Renal pelvis (tissue), 4 donors: Measurements from ENCODE around the gene TESK2. TPM values are rescaled to one million over a fixed set of nuclear protein-coding genes. Genes with fewer than 3 reads are reported as not detected.
"Not testable (repeated sequence)": the region's sequence is repeated elsewhere in the genome, so short reads cannot be mapped to it uniquely, and the experiment has no call there.

Experiments used
- DNase-seq: peaks from one replicate; pipeline ENCODE4 v3.0.0-alpha.2; 2013
- polyA plus RNA-seq, 3 donors: library from polyadenylated mRNA; unstranded; fragments of 120-200 nt; gene quantifications; one replicate each; pipeline ENCODE4 v1.2.1, GENCODE V29; 2013; ENCODE audit not compliant: insufficient read length in 3 of 3

Gene TESK2
- polyA plus RNA-seq, 3 donors: 6.6 to 8.4 (median 7.2) TPM

DNA sequence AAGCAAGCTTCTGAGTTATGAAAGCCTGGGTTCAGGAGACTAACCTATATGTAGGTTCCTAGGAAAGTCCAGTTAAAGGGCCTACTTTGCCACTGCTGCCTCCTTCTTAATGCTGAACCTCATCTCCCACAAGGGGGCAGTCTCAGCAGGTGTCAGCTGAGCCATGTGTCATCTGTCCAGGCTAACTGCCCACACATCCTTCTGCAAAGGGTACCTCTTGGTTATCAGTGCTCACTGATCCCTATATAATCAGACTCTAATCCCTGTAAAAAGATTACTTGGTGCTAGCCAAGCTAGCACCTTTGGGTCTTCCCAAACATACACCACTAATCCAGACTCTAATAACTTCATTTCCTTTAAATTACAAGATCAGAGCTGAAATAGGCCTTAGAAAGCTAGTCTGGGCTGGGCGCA is 21.7 kb upstream of the TESK2 start:
- no peak for DNase-seq

DNA sequence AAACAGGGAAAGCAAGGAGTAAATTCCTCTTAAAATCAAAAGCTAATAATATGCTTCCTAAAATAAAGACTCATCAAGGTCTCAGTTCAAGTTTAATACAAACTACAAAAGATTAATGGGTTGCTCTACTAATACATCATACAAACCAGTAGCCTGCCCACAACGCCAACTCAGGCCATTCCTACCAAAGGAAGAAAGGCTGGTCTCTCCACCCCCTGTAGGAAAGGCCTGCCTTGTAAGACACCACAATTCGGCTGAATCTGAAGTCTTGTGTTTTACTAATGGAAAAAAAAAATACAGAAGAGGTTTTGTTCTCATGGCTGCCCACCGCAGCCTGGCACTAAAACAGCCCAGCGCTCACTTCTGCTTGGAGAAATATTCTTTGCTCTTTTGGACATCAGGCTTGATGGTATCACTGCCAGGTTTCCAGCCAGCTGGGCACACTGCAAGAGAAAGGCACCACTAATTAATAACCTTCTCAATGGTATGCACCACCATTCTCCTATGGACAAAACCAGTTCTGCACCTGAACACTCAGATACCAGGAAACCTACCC is 20.1 kb upstream of the TESK2 start:
- no peak for DNase-seq

DNA sequence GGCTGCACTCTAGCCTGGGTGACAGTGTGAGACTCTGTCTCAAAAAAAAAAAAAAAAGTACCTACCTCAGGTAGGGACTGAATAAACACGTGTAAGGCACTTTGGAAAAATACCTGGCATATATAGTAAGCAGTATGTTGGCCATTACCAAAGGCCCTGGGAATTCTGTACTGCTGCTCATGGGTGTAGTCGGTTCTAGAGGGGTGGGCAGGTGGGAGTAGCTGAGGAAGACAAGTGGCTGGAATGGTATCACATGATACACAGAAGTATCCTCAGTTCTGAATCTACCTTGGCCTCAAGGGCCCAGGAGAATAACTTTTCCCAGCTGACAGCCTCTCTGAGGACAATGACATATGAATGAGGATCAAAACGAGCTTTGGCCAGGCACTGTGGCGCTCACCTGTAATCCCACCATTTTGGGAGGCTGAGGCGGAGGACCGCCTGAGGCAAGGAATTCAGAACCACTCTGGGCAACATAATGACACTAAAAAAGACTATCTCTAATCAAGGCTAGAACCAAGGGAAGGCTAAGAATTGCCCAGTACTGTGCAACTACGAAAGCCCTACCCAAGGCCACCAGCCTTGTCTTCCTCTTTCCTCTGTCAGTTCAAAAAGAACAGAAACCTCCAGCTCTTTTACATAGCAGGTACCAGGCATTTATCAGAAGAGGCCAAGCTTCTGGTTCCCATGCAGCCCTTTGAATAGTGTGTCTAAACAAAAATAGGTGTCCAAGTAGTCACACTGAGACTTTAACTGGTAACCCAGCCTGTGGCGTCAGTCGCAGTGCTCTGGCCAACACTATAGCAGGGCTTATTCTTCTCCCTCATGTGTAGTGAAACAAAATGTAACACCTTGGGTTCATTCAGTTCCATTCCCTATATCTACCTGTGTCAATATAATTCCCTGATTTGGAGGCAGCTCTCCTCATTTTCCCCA is 19.3 kb upstream of the TESK2 start:
- DNase-seq: no peak

DNA sequence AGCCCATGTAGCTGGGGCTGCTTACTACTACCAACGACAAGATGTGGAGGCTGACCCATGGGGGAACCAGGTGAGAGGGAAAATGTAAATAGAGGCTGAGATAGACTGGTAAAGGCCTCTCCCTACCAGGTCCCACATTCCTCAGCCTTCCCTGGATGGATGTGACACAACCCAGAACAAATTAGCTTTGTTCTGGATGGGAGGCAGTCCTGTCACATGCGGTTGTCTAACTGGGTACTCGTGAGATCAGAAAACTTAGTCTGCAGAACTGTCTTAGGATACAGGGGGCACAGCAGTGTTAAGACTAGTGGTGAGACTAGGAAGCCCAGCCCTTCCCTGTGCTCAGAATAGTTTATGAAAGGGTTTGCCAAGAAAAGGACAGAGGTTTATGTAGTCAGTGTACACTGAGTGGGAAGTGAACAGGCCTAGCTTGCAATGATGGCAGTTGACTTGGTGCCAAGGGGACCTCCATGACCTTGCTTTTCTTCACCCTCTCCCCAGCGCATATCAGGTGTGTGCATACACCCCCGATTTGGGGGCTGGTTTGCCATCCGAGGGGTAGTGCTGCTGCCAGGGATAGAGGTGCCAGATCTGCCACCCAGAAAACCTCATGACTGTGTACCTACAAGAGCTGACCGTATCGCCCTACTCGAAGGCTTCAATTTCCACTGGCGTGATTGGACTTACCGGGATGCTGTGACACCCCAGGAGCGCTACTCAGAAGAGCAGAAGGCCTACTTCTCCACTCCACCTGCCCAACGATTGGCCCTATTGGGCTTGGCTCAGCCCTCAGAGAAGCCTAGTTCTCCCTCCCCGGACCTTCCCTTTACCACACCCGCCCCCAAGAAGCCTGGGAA is 17.6 kb upstream of the TESK2 start:
- DNase-seq: no peak

DNA sequence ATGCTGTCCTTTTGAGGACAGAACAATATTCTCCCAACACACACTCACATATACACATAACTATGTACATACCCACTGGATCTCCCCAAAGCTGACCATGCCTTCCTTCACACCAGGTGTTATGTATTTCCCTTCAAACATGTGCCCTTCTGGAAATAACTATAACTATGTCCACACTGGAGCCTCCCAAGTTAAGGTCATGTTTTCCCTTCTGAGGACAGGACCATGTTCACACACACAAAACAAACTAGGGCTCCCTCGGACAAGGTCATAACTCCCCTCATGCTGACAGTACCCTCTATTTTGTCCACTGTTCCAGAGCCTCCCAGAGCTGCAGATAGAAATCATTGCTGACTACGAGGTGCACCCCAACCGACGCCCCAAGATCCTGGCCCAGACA is 16.9 kb upstream of the TESK2 start:
- DNase-seq: no peak

DNA sequence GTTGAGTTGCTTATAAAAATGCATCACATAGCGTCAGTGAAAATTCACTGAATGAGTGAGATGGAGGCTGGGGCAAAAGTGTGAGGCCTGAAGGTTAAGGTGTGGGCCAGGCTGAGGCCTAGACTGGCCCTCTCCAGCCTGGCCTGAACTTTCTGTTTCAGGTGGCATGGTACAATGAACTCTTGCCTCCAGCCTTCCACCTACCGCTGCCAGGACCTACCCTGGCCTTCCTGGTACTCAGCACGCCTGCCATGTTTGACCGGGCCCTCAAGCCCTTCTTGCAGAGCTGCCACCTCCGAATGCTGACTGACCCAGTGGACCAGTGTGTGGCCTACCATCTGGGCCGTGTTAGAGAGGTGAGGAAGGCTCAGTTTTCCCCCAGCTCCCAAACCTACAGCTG is 16.2 kb upstream of the TESK2 start:
- no peak for DNase-seq

DNA sequence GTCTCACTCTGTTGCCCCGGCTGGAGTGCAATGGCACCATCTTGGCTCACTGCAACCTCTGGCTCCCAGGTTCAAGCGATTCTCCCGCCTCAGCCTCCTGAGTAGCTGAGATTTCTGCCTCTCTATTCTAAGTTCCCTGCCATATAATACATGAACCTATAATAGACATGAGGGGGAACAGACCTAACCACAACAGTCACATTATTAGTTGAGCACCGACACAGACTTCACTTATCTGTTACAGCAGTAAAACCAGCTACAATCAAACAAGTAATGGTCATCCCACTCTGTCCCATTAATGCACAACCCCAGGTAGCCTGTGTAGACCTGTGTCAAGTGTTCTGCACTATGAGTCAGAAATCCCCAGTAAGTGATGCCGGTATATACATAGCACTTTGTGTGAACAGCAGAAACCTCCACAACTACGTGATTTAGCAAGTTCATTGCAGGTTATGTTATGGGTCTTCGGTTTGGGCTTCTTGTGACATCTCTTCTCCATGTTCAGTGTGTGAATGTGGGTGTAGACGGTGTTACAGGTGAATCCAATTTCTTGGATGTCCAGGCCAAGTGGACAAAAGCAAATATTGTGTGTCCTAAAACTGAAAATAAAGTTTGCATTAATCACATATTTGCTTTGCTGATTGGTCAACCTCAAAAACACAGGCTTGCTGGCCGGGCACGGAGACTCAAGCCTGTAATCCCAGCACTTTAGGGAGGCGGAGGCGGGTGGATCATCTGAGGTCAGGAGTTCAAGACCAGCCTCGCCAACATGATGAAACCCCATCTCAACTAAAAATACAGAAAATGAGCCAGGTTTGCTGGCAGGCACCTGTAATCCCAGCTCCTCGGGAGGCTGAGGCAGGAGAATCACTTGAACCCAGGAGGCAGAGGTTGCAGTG is 12.7 kb upstream of the TESK2 start:
- no peak for DNase-seq

DNA sequence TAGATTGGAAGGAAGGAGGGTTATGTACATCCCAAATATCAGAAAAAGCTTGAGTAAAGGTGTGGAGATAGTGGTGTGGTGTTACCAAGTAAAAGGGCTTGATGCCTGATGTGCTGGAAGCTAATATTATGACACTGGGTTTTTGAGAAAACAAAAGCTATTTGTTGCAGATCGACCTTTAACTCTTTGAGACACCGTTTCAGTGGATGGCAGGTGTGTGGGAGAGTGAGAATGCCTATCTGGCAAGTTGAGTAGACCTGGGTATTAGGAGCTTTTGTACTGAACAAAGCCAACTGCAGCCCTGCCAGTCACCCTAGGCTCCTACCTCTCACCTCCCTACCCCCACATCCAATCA is 10.5 kb upstream of the TESK2 start:
- DNase-seq: no peak

DNA sequence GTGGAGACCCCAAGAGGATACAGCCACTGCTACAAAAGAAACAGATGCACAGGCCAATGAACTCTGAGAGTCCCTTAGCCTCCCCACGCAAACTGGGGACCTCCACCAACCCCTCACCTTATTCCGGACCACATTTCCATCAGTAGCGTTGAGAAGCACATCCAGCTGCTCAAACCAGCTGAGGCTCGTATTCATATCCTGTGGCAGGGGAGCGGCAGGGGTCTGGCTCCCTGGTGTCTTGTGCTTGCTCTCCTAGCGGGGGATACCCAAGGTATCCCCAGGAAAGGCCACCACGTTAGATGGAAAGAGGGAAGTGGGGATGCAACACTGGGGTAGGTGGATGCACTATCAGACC is 8.4 kb upstream of the TESK2 start:
- DNase-seq: no peak

DNA sequence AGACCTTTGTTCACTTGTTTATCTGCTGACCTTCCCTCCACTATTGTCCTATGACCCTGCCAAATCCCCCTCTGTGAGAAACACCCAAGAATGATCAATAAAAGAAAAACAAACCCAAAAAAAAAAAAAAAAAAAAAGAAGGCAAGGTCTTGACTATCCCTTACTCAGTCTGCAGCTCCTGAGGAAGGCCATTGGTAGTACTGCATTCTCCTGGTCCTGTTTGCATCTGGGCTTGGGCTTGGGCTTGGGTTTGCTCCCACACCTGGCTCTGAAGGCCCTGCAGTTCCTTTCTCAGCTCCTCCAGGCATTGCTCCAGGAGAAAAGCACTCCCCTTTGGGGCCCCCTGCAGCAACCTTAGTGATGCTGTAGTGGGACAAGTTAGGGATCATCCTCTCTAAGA is 7.3 kb upstream of the TESK2 start:
- no peak for DNase-seq

DNA sequence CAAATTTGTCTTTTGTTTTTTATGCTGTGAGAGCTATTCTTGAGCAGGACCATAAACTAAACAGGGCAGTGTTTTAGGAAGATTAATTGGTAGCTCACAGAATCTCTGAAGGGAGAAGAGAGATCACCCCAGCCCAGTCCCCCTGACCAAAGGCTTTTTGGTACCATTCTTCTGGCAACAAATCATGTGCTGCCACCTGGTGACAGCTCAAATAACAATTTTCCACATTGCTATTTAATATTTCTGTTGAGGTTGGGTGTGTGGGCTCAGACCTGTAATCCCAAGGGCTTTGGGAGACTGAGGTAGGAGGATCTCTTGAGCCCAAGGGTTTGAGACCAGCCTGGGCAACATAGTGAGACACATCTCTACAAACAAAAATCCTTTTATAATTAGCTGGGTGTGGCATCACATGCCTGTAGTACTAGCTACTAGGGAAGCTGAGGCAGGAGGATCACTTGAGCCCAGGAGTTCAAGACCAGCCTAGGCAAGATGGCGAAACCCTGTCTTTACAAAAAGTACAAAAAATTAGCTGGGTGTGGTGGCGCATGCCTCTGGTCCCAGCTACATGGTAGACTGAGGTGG is 2.2 kb upstream of the TESK2 start:
- no peak for DNase-seq

DNA sequence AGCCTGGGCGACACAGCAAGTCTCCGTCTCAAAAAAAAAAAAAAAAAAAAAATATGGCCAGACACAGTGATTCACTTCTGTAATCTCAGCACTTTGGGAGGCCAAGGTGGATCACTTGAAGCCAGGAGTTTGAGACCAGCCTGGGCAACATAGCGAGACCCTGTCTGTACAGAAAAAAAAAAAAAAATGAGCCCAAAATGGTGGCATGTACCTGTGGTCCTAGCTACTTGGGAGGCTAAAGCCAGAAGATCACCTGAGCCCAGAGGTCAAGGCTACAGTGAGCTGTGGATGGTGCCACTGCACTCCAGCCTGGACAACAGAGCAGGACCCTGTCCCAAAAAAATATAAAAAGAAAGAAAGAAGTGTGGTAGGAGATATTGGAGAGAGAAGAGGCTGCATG is 1.7 kb upstream of the TESK2 start:
- no peak for DNase-seq

DNA sequence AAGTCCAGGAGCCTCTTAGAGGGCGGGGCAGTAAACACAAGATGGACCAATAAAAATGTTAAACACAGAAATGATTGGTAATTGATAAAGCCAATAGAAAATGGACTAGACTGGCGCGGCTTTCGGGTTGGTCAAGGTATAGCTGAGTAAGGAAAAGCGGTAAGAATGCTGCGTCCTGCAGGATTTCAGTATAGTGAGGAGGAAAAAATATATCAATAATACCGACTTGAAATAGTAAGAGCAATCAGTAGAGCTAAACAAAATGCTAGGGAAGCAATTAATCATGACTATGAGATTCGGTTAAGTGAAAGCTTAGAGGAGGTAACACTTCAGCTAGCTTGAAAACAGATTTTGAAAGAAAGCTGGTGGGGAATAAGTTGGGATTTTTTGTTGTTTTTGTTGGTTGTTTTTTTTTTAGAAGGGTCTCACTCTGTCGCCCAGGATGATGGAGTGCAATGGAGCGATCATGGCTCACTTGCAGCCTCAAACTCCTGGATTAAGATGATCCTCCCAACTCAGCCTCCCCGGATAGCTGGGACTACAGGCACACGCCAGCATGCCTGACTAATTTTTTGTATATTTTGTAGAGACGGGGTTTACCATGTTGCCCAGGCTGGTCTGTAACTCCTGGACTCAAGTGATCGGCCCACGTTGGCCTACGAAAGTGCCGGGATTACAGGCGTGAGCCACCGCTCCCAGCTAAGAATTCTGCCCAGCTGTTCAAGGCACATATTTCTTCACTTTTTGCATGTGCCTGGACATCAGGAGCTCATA is 711 bp upstream of the TESK2 start:
- DNase-seq: no peak

DNA sequence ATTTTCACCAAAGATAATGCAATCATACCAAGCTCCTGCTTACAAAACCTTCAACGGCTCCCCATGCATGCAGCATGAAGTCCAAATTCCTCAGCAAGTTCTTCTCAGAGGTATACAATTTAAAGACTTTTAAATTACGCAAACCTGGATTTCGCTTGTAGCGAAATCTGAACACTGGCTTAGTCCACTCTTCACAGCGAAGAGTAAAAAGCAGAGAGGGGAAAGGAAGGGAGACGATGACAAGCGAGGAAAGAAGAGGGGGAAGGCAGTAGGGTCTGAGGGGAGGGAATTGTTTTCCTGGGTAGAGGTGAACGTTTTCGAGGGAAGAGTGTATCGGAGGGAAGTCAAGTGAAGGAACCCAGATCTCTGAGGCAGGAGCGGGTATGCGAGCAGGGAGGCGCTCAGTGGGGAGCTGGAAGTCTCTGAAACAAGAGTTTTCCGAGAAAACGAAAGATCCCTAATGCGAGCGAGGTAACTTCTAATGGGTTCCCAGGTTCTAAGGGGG is 790 bp downstream of the TESK2 start:
- no peak for DNase-seq

DNA sequence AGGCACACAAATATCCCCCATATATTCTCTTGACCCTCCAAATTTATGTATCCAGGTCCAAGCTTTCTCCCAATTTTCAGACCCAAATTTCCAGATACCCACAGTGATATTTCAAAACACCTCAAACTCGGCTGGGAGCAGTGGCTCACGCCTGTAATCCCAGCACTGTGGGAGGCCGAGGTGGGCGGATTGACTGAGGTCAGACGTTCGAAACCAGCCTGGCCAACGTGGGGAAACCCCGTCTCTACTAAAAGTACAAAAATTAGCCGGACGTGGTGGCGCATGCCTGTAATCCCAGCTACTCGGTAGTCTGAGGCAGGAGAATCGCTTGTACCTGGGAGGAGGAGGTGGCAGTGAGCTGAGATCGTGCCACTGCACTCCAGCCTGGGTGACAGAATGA is 1.6 kb downstream of the TESK2 start:
- not testable (repeated sequence) for DNase-seq

DNA sequence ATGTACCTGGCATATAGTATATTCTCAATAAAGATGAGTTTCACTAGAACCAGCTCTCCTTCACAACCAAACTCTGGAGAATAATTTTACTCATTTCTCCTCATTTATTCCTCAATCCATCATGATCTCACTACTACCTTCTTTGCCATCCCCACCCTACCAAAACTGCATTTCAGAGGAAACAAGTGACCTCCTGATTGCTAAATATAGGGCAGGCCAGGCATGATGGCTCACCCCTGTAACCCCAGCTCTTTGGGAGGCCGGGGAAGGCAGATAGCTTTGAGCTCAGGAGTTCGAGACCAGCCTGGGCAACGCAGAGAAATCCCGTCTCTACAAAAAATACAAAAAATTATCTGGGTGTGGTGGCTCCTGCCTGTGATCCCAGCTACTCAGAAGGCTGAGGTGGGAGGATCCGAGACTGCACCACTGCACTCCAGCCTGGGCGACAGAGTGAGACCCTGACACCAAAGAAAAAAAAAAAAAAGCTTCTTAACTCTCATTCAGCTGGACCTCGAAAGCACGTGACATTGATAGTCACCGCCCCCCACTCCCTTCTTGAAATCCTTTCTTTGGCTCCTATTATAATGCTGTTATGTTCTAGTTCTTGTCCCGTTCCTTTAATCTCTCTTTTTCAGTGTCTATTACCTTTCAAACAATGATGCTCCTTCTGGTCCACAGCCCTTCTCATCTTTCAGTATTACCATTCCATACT is 2.1 kb downstream of the TESK2 start:
- DNase-seq: no peak

DNA sequence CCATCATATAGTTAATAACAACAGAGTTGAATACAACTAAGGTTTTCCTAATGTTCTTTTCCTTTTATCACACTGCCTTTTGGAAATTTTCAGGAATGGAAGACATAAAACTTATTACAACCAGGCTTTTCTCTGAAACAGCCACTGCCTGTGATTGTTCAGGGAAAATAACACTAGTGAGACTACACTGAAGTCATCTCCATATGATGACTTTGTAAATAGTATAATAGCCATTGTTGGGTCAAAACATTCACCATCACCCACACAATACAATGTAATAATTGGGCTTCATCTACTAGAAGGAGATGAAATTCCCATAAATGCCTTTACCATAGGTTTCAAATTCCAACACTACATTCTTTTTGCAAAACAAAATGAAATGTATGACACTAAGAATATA is 5.0 kb downstream of the TESK2 start:
- no peak for DNase-seq

DNA sequence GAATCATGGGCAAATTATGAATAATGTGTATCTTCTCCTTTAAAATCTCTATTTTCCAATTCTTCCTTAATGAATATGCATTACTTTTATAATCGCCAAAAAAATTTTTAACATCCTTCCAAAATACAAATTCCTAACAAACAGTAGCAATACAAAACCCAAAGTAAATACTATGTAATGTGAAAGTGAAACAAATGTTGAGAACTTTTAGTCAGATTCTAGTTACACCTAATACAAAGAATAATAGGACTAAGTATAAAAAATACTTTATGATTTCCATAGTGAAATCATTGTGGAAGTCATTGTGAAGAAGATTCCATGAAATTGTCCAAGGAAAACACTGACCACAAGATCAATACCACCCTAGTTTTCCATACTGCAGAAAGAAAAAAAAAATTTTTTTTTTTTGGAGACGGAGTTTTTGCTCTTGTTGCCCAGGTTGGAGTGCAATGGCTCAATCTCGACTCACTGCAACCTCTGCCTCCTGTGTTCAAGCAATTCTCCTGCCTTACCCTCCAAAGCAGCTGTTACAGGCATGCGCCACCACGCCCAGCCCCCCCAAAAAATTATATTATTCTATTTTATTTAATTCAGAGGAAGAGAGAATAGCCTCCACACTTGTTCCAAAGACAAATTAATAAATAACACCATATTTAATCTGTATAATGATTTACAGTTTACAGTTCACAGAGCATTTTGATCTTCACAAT is 11.8 kb downstream of the TESK2 start:
- DNase-seq: no peak
